DMS79 (cell line): Measurements from ENCODE around the gene TLCD5.

Source experiments
- DNase-seq: peaks from one replicate; lab custom pipeline; 2025; lab: John Stamatoyannopoulos, UW

Gene TLCD5

GRCh38 chr11:120337355-120338106, 12.4 kb downstream of the TLCD5 start:
- peak; percentile 8 for DNase-seq

GRCh38 chr11:120338107-120338933, 13.2 kb downstream of the TLCD5 start:
- DNase-seq: no peak

DNA sequence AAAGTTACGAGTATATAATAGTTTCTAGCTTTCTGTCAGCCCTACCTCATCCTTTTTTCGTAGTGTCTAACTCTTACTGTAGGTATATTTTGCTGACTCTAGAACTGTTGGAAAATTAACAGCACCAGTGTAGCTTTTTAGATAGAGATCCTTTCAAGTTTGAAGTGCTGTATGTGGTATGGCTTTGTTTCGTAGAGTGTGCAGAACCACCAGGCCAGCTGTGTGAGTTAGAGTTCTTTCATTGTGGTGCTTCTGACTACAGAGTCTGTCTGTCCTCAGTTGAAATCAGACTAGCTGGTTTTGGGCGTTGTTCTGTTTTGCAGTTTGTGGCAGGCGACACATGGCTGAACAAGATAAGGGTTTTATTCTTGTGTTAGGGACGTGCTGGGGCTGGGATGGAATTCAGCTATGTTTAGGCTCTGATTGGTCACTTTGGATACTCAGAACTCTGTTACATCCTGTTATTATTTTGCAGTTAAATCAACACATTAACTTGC, 14.3 kb downstream of the TLCD5 start:
- DNase-seq: peak; percentile 15

- DNase-seq: no peak
These were observed 15.4 kb downstream of the TLCD5 start for GRCh38 chr11:120340529-120340928.

- DNase-seq: no peak
These were observed 17.1 kb downstream of the TLCD5 start for GRCh38 chr11:120342226-120342625.

- no peak for DNase-seq
These were observed 17.6 kb downstream of the TLCD5 start for GRCh38 chr11:120342678-120343077.

DNA sequence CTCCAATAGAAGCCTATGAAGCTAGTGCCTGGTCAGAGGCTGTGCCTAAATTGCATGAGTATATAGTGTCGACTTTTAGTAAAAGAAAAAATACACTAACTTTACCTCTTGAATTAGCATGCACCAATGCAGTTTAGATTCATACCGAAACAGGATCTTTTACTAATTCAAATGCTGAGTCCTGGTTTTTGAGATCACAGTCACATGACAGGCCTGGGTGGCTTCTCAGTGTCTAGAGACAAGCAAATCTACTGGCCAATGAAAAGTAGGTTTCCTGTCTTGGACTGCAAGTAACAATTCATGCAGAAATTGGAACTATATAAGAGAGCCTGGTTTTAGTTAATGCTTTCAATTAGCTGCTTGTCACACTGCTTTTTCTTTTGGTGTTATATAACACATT, 18.3 kb downstream of the TLCD5 start:
- no peak for DNase-seq

DNA sequence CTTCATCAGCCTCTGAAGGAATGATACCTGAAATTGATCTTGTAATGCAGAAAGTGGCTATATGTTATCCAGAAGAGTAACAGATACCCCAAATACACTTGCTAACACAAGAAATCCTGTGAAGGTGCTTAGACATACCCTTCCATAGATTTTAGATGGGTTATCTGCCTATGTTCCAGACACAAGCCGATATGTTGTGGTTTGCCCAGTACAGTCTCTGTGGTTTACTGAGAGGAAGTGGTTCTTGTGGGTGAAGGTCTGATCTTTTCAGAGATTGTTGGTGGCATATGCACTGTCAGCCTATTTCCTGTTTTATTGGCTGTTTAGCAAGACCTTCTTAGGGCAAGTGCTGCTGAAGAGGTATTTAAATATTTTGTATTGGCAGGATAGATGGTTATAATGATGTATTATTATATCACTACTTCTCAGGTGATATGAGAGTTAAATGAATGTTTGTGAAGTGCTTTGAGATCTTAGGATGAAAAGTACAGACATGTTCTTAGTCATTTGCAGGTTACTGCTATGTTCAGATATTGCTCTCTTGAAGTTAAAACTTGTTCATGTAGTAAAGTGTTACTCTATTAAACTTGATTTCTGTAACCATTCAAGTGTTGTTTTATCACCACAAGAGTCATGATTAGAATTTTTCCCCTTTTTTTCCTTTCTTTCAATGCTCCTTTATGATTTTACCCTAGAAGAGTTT, 19.4 kb downstream of the TLCD5 start:
- DNase-seq: peak; percentile 39

- DNase-seq: no peak
These were observed 21.1 kb downstream of the TLCD5 start for GRCh38 chr11:120346233-120346632.

- no peak for DNase-seq
These were observed 25.5 kb downstream of the TLCD5 start for GRCh38 chr11:120350637-120351036.

DNA sequence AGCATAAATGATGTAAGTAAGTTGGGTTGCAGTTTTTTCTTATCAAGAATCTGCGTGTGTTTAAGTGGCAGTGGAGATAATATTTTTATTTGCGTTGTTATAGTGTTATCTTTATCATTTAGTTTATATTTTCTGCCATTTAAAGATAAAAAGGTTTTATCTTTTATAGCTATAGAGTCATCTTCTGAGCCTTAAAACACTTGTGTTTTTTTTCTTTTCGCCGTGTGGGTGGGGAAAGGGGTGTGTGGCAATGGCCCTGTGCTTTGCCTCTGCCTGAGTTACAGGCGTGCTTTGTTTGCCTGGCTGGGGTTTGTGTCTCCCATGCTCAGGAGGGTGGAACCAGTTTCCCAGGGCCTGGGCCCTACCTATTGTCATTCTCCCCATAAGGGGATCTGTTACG, 27.3 kb downstream of the TLCD5 start:
- DNase-seq: no peak

DNA sequence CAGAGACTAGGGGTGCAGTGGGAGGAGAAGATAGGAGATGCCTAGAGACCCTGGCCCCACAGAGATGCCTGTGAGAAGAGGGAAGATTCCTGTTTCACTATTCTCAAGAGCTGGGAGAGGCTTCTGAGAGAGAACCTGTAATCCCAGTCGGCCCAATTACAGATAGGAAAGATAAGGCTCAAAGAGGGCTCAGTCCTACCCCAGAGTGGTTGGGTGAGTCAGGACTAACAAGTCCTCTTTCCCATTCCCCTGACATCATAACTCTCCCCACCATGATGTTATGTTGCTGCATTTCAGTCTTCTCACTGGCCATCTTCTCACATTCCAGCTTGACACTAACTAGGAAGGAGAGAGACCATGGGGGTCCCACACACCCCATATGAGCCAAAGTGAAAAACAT, 29.0 kb downstream of the TLCD5 start:
- no peak for DNase-seq

DNA sequence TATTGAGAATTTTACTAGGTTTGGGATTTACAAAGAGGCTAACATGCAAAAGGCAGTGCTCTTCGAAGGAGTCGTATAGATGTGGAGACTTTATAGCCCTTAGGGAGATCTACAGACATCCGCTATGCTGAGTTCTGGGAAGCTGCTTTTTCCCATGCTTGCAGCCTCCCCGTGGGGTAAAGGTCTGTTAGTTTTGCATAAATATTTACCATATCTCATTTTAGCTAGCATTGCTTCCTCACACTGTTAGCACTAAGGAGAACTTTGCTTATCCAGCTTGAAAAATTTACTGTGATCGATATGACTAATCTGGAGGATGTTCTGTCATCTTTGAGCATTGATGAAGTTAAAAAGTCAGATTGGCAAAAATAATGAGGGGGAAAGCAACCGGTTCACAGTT, 29.7 kb downstream of the TLCD5 start:
- no peak for DNase-seq

GRCh38 chr11:120357620-120358019, 32.5 kb downstream of the TLCD5 start:
- DNase-seq: no peak

- no peak for DNase-seq
These were observed 33.6 kb downstream of the TLCD5 start for GRCh38 chr11:120358729-120359128.

DNA sequence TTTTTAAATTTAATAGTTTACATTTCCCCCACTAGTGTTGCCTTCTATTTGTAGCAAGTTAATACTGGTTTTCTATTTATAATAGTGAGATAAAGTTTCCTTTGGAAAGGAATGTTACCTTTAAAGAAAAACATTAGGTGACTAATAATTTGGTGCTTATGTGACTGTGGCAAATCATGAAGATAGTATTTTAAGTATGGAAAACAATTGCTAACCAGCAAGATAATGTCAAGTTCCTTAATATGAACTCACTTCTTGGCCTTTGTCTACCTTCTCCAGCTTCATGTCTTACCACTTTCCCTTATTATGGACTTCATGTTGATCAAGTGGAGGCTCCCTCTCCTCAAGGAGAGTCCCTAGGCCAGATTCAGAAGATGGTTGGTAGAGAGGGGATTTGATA, 38.3 kb downstream of the TLCD5 start:
- no peak for DNase-seq

GRCh38 chr11:120365512-120365911, 40.4 kb downstream of the TLCD5 start:
- no peak for DNase-seq

GRCh38 chr11:120372296-120372695, 47.2 kb downstream of the TLCD5 start:
- no peak for DNase-seq

GRCh38 chr11:120375076-120375475, 50.0 kb downstream of the TLCD5 start:
- DNase-seq: no peak

GRCh38 chr11:120376547-120377182, 51.6 kb downstream of the TLCD5 start:
- no peak for DNase-seq

GRCh38 chr11:120378474-120378873, 53.4 kb downstream of the TLCD5 start:
- no peak for DNase-seq

GRCh38 chr11:120381401-120381800, 56.3 kb downstream of the TLCD5 start:
- no peak for DNase-seq
